ENCODE results near the gene NKIRAS1. TPM values are rescaled to one million over a fixed set of nuclear protein-coding genes. Genes with fewer than 3 reads are reported as not detected.

The NKIRAS1 gene
- total and polyA plus RNA-seq, 2 of the 8 experiments (the other 6 are each of a cell fraction or from before 2014, with no cell fraction given) = 3.4 to 7.0 TPM

GRCh38 chr3:23928524-23928923 is 11.7 kb upstream of the NKIRAS1 start (continued):
- TF ChIP-seq, protein P1, sequence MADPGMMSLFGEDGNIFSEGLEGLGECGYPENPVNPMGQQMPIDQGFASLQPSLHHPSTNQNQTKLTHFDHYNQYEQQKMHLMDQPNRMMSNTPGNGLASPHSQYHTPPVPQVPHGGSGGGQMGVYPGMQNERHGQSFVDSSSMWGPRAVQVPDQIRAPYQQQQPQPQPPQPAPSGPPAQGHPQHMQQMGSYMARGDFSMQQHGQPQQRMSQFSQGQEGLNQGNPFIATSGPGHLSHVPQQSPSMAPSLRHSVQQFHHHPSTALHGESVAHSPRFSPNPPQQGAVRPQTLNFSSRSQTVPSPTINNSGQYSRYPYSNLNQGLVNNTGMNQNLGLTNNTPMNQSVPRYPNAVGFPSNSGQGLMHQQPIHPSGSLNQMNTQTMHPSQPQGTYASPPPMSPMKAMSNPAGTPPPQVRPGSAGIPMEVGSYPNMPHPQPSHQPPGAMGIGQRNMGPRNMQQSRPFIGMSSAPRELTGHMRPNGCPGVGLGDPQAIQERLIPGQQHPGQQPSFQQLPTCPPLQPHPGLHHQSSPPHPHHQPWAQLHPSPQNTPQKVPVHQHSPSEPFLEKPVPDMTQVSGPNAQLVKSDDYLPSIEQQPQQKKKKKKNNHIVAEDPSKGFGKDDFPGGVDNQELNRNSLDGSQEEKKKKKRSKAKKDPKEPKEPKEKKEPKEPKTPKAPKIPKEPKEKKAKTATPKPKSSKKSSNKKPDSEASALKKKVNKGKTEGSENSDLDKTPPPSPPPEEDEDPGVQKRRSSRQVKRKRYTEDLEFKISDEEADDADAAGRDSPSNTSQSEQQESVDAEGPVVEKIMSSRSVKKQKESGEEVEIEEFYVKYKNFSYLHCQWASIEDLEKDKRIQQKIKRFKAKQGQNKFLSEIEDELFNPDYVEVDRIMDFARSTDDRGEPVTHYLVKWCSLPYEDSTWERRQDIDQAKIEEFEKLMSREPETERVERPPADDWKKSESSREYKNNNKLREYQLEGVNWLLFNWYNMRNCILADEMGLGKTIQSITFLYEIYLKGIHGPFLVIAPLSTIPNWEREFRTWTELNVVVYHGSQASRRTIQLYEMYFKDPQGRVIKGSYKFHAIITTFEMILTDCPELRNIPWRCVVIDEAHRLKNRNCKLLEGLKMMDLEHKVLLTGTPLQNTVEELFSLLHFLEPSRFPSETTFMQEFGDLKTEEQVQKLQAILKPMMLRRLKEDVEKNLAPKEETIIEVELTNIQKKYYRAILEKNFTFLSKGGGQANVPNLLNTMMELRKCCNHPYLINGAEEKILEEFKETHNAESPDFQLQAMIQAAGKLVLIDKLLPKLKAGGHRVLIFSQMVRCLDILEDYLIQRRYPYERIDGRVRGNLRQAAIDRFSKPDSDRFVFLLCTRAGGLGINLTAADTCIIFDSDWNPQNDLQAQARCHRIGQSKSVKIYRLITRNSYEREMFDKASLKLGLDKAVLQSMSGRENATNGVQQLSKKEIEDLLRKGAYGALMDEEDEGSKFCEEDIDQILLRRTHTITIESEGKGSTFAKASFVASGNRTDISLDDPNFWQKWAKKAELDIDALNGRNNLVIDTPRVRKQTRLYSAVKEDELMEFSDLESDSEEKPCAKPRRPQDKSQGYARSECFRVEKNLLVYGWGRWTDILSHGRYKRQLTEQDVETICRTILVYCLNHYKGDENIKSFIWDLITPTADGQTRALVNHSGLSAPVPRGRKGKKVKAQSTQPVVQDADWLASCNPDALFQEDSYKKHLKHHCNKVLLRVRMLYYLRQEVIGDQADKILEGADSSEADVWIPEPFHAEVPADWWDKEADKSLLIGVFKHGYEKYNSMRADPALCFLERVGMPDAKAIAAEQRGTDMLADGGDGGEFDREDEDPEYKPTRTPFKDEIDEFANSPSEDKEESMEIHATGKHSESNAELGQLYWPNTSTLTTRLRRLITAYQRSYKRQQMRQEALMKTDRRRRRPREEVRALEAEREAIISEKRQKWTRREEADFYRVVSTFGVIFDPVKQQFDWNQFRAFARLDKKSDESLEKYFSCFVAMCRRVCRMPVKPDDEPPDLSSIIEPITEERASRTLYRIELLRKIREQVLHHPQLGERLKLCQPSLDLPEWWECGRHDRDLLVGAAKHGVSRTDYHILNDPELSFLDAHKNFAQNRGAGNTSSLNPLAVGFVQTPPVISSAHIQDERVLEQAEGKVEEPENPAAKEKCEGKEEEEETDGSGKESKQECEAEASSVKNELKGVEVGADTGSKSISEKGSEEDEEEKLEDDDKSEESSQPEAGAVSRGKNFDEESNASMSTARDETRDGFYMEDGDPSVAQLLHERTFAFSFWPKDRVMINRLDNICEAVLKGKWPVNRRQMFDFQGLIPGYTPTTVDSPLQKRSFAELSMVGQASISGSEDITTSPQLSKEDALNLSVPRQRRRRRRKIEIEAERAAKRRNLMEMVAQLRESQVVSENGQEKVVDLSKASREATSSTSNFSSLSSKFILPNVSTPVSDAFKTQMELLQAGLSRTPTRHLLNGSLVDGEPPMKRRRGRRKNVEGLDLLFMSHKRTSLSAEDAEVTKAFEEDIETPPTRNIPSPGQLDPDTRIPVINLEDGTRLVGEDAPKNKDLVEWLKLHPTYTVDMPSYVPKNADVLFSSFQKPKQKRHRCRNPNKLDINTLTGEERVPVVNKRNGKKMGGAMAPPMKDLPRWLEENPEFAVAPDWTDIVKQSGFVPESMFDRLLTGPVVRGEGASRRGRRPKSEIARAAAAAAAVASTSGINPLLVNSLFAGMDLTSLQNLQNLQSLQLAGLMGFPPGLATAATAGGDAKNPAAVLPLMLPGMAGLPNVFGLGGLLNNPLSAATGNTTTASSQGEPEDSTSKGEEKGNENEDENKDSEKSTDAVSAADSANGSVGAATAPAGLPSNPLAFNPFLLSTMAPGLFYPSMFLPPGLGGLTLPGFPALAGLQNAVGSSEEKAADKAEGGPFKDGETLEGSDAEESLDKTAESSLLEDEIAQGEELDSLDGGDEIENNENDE (IDR thresholded peaks at IDR 0.05; ENCODE audit: insufficient replicate concordance, low read length) = no peak
- no peak for TF ChIP-seq CTBP2 (IDR thresholded peaks at IDR 0.05; ENCODE audit: borderline replicate concordance, insufficient read depth, insufficient read length, low read length)

Data from H1 (cell line).